ENCODE results near the gene WBP2.

GRCh38 chr17:75830164-75831031 is 24.7 kb downstream of the WBP2 start:
- TF ChIP-seq CTCF (conservative IDR thresholded peaks at IDR 0.05; ENCODE audit: low read depth, low read length) (peak; percentile 83), EZH2phosphoT487 (IDR thresholded peaks at IDR 0.05; ENCODE audit: borderline replicate concordance, low read length) (no peak)
